ENCODE data around the gene PLAU.
"Not testable (repeated sequence)": the region's sequence is repeated elsewhere in the genome, so short reads cannot be mapped to it uniquely, and the experiment has no call there.

The PLAU gene

DNA sequence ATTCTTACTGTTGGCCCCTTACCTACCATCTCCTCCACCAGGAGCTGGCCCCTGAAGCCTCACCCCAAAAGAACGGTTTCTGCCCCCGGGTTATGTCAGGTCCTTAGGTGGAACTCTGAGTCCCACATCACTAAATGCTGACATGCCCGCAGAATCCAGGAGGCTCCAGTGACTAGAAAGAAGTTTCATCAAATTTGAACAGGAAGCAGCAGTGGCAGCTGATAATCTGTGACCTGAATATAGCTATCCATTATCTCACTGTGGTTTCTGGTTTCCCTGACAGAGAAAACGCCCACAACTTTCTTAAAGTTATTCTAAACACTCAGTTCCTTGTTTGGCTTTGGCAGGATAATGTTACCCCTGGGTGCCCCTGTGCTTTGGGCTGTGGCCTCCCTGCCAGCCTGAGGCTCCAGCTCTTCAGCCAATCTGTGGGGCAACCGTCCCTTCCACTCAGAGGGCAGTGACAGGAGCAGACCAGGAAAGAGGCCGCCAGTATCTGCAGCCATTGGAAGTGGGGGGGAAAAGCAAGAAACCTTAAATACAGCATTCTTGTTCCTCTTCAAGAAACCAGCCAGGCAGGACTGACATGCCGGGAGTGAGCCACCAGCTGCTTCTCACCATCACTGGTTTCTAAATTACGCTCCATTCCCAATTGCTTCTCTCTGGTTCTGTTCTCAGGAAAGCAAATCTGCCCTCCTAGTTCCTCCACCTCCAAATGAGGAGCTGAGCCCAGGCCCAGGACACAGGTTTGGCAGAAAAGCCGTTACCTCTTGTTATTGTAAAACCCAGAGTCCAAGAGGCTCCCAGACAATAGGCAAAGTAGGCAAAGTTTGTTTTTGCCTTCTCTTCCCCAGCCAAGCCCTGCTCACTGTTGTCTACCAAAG, 45.8 kb downstream of the PLAU start:
- peak; percentile 33 for DNase-seq

DNA sequence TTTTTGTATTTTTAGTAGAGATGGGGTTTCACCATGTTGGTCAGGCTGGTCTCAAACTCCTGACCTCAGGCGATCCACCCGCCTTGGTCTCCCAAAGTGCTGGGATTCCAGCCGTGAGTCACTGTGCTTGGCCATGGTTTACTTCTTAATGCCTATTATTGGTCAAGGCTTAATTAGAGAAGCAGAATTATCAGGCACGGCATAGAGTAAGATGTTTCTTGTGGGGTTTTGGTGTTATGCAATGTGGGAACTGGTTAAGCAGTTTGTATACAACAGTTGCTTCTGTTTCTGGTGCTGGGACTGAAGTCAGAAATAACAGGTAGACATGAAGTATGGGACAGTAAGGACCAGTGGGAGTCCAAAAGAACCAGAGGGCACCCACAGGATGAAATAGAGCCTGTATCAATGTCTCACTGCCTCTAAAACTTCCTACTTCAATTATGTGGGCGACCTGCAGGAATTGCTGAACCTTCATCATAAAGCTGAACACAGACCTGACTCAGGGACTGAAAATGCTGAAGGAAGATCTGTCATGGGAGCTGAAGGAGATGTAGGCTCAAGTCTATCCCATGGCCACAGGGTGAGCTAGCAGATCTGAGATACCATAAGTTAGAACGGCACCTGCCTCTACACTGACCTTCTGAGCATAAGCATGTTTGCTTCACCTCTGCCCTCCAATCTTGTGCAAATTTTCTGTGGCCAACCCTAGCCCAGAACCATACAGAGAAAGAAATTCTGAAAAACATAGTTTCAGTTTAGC, 48.7 kb downstream of the PLAU start:
- DNase-seq: no peak

DNA sequence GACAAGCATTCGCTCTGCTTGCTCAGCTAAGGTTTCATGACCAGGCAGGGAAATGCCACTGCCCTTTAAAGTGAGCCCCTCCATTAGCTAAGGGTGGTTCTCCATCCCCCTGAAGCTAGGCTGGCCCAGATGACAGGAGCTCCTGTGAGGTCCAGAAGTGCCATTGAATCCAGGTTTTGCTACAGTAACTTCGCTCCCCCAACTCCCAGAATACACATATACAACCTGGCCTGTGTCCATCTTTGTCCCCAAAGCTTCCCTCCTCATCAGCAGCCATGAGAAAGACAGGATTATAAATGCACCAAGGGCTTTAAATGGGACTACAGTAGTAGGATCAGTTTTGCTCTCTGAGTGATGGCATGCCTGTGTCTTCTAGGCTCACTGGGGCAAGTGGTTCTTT, 51.5 kb downstream of the PLAU start:
- no peak for DNase-seq

GRCh38 chr10:73963533-73963932, 52.6 kb downstream of the PLAU start:
- DNase-seq: not testable (repeated sequence)

GRCh38 chr10:73964743-73965142, 53.8 kb downstream of the PLAU start:
- DNase-seq: no peak

DNA sequence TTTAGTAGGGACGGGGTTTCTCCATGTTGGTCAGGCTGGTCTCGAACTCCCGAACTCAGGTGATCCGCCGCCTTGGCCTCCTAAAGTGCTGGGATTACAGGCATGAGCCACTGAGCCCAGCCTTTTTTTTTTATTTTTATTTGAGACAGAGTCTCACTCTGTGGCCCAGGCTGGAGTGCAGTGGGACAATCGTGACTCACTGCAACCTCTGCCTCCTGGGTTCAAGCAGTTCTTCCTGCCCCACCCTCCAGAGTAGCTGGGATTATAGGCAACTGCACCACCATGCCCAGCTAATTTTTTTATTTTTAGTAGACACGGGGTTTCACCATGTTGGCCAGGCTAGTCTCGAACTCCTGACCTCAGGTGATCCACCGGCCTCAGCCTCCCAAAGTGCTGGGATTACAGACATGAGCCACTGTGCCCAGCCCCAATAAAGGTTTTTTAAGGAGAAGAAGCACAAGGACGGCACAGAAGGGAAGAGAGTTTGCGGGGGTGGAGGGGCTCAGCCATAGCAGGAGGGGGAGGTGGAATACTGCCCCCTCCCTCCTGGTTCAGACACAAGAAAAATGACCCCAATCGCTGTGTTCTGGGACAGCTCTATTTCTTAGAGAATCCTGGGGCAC, 54.4 kb downstream of the PLAU start:
- DNase-seq: not testable (repeated sequence)

- DNase-seq: no peak
Measured at GRCh38 chr10:73965890-73966768, 55.2 kb downstream of the PLAU start.

GRCh38 chr10:73967022-73967429, 56.1 kb downstream of the PLAU start:
- no peak for DNase-seq
